B cell (primary cell): ENCODE measurements around the gene UGT1A6.
"Not testable (repeated sequence)": the region's sequence is repeated elsewhere in the genome, so short reads cannot be mapped to it uniquely, and the experiment has no call there.

Experiments used
- CTCF ChIP-seq: fragments of 200-600 bp; IDR thresholded peaks from one replicate; pipeline ENCODE4 v1.8.0; 2022; ENCODE audit warnings: antibody characterized with exemption, mild to moderate bottlenecking
- EZH2 ChIP-seq: IDR thresholded peaks from 2 replicates; pipeline ENCODE4 v1.6.1; 2012; ENCODE audit warnings: borderline replicate concordance, low read depth, mild to moderate bottlenecking, moderate library complexity, low read length; ENCODE audit not compliant: insufficient read depth, poor library complexity, severe bottlenecking

- not testable (repeated sequence) for TF ChIP-seq CTCF, EZH2
Measured at GRCh38 chr2:233745838-233746237, 53.1 kb downstream of the UGT1A6 start.
